ENCODE measurements around the gene IZUMO4.
A peak's percentile ranks its signal among the peaks of the same experiment; 100 is the strongest.
"Not testable (repeated sequence)": the region's sequence is repeated elsewhere in the genome, so short reads cannot be mapped to it uniquely, and the experiment has no call there.

Gene IZUMO4

DNA sequence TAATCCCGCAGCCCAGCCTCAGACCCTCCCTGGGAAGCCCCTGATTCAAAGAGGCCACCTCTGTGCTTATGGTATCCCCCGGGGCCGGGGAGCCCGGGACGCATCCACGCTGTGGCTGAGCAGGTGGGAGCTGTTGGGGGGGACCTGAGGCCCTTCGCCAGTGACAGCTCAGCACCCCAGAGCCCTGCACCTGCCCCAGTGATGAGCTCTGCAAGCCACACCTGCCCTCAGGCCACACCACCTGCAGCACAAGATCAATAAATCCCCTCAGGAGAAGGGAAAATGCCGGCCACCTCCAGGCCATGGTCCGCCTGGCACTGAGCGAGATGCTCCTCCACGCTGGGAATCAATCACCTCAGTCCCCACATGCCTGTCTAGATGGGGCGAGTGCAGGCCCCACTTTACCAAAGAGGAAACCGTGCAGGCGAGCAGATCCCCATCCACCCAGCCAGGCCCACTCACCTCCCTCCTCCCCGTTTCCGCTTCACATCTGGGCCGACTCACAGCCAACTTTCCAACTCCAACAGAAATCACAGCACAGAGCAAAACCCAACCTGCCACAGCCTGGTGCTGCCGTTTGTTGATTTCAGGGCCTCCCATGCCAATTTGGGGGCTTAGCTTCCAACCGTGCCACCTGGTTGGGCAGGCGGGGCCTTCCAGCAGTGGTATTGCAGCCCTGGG is 13.4 kb upstream of the IZUMO4 start:
- peak; percentile 83 for DNase-seq

DNA sequence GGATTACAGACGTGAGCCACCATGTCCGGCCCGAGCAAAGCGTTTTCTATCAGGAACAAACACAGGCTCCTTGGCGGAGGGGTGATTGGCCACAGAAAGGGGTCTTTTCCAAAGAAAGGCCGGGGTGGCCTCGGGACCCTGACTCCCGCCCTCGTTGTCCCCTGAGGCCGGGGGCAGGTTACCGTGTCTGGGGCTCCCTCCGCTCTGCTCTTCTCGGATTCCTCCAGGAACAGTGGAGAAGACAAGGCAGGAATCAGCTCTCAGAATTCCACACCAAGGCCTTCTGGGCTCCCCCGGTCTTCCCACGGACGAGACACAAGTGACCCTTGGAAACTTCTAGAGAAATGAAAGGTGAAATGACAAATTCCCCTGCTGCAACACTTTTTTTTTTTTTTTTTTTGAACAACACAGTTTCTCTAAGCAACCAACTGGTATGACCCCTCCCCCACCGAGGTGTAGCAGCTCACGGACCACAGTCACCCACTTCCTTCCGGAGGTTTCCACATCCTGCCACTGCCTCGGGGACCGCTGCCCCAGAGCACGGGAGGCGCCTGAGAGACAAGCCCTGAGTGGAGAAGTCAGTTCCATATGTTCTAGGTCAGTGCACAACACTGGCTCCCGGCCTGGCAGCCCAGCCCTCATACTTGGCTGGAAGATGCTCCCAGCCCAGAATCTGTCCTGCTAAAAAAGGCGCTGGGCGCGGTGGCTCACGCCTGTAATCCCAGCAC is 11.6 kb upstream of the IZUMO4 start:
- DNase-seq = peak; percentile 96

DNA sequence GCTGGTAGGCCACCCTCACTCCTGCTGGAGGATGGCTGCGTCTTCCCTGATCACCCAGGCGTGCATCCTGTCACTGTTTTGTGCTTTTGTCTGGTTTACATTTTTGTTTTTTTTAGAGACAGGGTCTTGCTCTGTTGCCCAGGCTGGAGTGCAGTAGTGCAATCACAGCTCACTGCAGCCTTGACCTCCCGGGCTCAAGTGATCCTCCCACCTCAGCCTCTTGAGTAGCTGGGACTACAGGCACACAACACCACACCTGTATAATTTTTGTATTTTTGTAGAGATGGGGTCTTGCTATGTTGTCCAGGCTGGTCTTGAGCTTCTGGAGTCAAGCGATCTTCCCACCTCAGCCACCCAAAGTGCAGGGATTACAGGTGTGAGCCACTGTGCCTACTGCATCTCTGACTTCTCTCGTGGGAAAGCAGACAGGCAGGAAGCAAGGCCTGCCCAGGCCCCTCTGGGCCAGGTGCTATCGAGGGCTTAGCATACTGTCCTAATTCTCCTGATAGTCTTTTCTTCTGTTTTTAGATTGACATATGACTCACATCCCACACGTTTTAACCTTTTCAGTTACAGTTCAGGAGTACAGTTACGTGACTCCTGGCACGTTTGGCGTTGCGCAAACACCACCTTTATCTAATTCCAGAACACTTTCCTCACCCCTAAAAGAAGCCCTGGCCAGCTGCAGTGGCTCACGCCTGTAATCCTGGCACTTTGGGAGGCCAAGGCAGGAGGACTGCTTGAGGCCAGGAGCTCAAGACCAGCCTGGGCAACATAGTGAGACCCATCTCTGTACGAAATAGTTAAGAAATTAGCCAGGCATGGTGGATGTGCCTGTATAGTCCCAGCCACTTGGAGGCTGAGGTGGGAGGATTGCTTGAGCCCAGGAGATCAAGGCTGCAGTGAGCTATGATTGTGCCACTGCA is 9.8 kb upstream of the IZUMO4 start:
- DNase-seq = peak; percentile 54

DNA sequence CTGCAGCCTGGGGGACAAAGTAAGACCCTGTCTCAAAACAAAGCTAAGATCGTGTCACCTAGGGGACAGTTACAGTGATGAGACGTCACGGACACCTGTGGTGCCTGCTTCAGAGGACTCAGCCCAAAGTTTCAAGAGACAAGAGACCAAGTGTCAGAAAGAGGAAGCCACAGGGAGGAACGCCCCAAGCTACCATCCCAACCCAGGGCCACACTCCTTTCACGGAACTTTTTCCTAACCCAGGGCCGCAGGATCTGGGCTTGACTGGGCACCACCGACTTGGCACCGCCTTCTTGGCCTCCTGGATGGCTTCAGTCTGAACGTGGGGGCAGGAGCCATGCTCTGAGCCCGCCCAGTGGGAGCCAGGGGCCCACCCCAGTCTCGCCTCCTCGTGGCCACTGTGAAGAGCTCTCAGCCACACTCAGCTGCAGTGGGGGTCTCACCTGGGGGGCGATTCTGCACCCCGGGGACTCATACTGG is 9.1 kb upstream of the IZUMO4 start:
- DNase-seq = peak; percentile 32

DNA sequence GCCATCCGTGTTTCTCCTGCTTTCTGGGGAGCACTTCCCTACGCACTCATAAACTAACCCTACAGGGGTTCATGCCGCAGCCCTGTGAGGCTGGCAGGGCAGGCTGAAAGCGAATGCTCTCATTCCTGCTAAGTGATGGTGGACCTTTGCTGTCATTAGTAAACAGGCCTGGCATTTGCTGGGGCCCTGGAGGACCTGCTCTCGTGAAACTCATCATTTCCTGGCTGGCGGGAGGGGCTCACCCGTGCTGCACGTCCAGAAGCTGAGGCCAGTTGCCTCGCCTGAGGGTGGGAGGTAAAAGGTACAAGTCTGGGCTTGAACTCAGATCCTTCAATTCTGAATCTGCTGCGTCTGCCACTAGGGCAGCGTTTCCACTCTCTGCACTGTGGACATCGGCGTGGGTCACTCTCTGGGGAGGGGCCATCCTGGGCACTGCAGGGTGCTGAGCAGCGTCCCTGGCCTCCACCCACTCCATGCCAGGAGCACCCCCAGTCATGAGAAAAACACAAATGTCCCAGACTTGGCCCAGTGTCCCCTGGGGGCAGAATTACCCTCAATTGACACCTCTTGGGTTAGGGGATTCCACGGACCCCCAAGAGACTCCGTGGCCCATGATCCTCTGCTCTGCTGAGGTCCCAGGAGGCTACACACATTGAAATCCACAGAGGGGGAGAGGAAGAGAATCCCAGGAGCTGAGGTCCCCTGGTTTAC is 7.6 kb upstream of the IZUMO4 start:
- peak; percentile 29 for DNase-seq

DNA sequence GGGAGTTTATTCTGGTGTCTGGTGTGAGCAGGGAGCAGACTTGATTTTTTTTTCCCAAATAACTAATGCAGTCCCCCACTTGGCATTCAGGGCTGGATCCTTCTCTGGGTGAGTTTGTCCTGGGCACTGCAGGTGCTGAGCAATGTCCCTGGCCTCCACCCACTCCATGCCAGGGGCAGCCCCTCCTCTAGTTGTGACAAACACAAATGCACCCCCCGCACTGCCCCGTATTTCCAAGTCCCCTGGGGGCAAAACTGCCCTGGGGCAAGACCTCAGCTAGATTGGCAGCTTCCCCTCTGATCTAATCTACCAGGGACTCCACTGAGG is 7.0 kb upstream of the IZUMO4 start:
- no peak for DNase-seq

DNA sequence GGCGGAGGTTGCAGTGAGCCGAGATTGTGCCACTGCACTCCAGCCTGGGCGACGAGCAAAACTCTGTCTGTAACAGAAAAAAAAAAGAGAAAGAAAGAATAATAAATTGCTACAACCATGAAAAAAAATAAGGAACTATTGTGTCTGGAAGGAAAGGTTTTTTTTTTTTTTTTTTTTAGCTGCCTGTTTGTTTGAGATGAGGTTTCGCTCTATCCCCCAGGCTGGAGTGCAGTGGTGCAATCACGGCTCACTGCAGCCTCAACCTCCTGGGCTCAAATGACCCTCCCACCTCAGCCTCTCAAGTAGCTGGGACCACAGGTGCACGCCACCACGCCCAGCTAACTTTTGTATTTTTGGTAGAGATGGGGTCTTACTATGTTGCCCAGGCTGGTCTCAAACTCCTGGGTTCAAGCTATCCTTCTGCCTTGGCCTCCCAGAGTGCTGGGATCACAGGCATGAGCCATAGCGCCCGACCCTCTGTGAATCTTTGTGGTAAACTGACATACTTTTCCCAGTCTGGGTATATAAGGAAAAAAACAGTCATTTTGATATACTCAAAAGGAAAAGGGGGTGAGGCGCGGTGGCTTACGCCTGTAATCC is 4.7 kb upstream of the IZUMO4 start:
- not testable (repeated sequence) for DNase-seq

DNA sequence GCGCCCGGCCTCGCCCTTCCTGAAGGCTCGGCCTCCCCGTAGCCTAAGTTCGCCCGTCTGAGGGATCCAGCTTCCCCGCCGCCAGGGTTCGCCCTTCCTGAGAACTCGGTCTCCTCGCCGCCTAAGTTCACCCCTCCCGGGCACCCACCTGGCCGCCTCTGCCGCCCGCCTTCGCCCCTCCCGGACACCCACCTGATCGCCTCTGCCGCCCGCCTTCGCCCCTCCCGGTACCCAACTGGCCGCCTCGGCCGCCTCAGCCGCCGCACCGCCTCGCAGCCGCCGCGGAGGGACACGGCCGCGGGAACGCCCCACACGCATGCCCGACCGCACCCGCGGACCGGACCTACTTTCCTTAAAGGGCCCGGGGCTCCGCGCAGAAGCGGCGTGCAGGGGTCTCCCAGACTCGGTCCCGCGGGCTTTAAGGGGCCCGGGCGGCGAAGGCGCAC is 658 bp upstream of the IZUMO4 start, which contains the start of gene MOB3A:
TSS of gene MOB3A (minus strand) at position 293 of the 446 bp plus-strand sequence. CDS start 17,766 bp downstream, outside the sequence.
- DNase-seq = peak; percentile 88

DNA sequence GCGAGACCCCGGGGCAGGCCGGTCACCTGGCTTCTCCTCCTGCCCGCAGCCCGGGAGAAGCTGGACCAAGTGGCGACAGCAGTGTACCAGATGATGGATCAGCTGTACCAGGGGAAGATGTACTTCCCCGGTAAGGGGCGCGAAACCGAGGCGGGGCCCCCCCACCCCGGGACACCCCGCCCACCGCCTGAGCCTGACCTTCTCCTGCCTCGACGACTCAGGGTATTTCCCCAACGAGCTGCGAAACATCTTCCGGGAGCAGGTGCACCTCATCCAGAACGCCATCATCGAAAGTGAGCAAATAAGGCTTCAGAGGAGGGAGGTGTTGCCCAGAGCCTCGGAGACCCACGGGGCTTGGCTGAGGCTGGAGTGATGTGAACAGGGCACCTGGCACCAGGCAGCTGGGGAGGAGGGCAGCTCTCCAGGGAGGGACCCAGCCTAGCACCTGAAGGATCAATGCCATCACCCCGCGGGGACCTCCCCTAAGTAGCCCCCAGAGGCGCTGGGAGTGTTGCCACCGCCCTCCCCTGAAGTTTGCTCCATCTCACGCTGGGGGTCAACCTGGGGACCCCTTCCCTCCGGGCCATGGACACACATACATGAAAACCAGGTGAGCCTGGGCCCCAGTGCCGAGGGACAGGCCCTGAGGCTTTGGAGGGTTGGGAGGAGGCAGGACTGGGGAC is 629 bp downstream of the IZUMO4 start:
- DNase-seq = peak; percentile 52

DNA sequence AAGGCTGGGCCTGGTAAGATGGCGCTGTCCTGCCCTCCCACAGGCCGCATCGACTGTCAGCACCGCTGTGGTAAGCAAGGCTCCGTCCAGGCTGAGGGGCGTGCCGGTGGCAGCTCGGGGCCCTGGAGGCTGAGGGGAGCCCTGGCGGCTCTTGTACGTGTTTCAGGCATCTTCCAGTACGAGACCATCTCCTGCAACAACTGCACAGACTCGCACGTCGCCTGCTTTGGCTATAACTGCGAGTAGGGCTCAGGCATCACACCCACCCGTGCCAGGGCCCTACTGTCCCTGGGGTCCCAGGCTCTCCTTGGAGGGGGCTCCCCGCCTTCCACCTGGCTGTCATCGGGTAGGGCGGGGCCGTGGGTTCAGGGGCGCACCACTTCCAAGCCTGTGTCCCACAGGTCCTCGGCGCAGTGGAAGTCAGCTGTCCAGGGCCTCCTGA is 1.2 kb downstream of the IZUMO4 start:
- no peak for DNase-seq

DNA sequence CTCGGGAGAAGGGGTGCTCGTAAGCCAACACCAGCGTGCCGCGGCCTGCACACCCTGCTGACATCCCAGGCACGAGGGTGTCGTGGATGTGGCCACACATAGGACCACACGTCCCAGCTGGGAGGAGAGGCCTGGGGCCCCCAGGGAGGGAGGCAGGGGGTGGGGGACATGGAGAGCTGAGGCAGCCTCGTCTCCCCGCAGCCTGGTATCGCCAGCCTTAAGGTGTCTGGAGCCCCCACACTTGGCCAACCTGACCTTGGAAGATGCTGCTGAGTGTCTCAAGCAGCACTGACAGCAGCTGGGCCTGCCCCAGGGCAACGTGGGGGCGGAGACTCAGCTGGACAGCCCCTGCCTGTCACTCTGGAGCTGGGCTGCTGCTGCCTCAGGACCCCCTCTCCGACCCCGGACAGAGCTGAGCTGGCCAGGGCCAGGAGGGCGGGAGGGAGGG is 2.4 kb downstream of the IZUMO4 start:
- DNase-seq = no peak

DNA sequence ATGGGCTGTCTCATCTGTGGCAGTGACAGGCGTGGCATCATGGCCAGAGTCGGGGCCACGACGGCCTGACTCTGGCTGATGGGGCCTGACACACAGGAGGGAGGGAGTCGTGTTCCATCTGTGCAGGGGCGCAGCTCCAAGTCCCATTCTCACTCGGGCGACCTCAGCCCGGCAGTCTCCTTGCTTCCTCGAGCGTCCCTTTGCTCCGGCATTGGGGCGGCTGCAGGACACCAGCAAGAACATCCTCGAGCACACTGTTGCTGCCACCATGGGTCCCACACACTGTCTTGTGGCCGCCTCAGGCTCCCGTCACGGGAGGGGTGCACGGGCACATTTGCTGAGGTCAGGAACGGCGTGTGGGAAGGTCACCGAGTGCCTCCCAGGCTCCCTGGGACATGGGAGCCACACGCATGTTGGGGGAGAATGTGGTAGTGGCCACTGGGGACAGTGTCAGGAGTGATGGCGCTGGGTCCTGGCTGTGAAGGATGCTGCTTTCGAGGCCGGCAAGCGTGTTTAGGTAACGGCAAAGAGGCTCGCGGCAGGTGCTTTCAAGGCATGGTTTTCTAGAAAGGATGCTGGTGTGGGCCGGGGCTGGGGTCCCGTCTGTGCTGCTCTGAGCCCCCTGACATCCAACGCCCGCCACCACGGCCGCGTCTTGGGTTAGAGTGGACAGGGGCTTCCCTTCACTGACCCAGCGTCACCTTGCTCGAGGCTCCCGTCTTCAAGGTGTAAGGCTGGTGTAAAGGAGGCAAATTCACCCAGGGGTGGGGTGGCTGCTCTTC is 3.4 kb downstream of the IZUMO4 start:
- DNase-seq = no peak

DNA sequence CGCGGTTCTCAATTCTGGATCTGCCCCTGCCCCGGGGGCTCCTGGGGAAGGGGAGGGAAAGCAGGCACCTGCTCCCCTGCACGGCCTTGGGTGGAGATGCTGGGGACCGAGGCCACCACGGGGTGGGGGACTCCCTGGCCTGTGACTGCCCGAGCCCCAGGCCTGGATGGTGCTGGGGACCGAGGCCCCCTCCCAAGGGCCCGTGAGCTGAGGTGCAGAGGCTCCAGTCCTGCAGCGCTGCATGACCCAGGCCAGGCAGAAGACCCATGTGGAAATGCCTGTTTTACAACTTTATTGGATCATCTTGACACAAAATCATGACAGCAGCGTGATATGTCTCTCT is 4.0 kb downstream of the IZUMO4 start:
- no peak for DNase-seq

DNA sequence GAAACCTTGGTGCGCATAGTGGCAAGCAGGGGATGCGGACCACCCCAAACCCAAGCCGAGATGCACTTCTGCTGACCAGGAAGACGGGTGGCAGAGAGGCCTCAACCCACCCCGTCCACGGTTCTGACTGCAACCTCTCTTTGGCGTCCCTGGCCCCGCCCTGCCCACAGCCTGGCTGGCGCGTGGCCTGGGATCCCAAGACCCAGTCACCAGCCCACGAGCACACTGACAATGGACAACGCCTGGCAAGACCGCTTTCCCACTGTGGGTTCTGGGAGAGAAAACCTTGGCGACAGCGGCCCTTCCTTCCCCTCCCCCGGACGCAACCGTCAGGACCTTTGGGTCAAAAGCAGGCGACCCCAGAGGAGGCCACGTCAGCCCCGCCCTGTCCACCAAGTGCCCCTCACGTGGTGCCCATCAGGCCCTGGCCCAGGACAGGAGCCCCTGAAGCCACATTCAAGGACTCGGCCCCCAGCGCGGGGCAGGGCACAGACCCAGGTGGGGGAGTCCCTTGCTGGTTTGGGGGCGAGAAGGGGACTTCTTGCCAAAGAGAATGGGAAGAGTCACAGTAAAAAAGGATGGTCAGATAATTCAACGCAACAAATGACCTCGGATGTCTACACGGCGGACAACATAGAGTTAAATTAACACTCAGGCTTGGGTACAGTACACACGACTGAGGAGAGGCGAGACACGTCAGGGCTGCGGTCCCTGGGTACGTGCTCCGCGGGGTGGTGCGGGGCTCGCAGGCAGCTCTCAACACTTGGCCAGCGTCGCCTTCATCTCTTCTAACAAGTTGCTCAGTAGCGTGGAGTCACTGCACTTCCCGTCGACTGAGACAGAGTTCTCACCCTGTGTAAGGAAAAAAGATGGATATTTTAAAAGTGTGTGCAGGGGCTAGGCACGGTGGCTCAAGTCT is 5.0 kb downstream of the IZUMO4 start:
- no peak for DNase-seq

DNA sequence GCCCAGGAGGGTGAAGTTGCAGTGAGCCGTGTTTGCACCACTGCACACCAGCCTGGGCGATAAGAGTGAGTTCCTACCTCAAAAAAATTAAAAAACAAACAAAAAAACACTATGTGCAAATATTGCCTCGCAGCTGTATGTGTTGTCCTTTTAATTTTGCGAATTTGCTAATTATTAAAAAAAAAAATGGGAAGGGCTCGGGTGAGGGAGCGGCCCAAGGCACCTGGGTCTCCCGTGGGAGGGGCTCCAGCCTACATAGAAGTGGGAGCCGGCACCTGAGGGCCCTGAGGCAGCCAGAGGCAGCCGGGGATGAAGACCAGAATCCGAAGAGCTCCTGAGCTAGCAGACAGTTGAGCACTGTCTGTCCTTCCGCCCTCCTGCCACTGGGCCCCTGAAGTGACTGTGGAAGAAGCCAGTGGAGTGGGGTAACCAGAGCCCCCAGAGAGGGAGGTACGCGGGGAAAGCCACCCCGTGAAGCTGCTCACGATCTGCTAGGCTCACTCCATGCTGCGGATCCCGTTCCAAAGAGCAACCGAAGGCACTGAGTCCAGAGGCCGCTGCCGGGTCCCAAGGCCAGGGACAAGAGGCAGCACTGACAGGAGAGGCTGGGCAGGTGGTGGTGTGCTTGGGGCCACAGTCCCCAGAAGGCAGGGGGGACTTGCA is 6.5 kb downstream of the IZUMO4 start:
- no peak for DNase-seq

DNA sequence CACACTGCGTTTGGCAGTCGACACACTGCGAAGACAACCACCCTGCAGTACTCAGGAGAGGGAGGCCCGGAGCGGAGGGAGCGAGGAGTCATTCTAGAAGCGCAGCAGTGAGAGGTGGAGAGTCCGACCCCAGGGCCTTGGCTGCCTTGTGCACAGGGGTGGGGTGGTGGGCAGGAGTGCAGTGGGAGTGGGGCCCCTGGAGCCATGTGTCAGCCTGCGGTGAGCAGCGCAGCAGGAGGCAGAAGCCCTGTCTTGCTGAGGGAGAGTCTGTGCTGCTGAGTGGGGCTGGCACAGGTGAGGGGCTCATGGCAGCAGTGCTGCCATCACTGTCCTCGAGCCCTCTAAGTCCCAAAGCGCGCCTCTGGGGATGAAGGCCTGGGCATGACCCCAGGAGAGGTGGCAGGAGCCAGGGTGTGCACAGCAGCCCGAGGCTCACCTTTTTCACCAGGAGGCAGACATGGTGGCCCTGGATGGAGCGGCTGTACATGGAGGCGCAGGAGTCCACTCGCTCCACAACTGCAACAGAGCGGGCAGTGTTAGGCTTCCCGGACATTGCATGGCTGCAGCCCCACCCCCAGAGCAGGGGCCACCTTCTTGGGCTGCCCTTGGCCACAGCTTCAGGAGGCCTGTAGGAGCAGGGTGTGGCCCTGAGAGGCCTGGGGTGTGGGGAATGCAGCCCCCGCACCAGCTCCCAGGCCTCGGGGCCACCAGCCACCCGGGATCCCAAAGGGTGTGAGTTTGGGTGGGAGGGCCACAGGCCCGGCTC is 11.7 kb downstream of the IZUMO4 start:
- DNase-seq = no peak

DNA sequence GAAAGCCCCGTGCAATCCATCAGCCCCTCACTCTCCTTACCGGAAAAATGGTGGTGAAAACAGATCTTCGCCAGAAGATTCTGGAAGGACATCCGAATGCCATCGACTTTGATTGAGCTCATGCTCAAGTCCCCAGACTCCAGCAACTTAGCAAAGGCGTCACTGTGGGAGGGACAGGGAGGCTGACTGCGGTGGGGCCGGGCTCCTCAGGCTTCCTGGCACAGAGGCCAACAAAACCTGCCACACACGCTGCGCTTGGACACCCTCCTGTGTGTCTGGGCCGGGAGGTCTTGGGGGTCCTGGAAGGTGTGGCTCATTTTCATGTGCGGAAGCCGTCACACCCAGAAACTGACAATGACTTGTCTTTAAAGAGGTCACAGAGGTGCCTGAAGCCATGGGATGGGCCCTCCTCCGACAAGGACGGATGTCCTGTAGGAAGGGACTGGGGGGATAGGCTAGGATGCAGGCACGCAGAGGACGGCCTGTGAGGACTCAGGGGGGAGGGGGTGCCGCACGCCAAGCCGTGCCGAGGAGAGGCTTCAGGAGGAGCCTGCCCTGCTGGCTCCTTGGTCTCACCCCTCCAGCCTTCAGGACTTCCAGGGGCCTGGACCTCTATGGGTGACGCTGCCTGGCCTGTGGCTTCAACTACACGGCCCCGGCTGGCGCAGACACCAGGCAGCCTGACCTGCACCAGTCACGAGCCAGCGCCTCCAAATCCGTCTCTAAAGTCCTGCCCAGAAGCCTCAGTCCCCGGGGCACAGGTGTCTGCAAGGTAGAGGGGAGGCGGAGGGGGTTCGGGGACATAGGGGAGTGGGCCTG is 12.5 kb downstream of the IZUMO4 start:
- no peak for DNase-seq

Data from CD4-positive, alpha-beta T cell treated with Interleukin-17A for 4 hours (primary cell).